Liver (tissue), 9 donors: ENCODE measurements around the gene DHDH. TPM values are rescaled to one million over a fixed set of nuclear protein-coding genes. Genes with fewer than 3 reads are reported as not detected.
"Not testable (repeated sequence)": the region's sequence is repeated elsewhere in the genome, so short reads cannot be mapped to it uniquely, and the experiment has no call there.

Experiments used
- DNase-seq: peaks from one replicate; pipeline ENCODE4 v3.0.0-alpha.2; 2017; ENCODE audit warnings: low spot score
- H3K27ac ChIP-seq, 2 donors: one replicate each; pipeline ENCODE4 v1.7.0; 2013; ENCODE audit warnings: inconsistent platforms in 2 of 2, low read length in 2 of 2, control low read depth in 1 of 2, low read depth in 1 of 2, mild to moderate bottlenecking in 1 of 2
- H3K27me3 ChIP-seq, 4 donors: one replicate each; pipeline versions ENCODE4 v1.6.1 to v1.7.0; 2013; ENCODE audit warnings: low read length in 3 of 4, inconsistent platforms in 1 of 4, mild to moderate bottlenecking in 1 of 4, moderate library complexity in 1 of 4; ENCODE audit not compliant: control insufficient read depth in 4 of 4, insufficient read depth in 4 of 4
- H3K36me3 ChIP-seq, 4 donors: one replicate each; pipeline versions ENCODE4 v1.6.1 to v1.7.0; 2013; ENCODE audit warnings: low read length in 3 of 4, mild to moderate bottlenecking in 3 of 4, low read depth in 1 of 4, moderate library complexity in 1 of 4; ENCODE audit not compliant: control insufficient read depth in 4 of 4, insufficient read depth in 3 of 4
- H3K4me1 ChIP-seq, 4 donors: one replicate each; pipeline versions ENCODE4 v1.6.1 to v1.7.0; 2013; ENCODE audit warnings: low read length in 3 of 4, mild to moderate bottlenecking in 3 of 4, moderate library complexity in 1 of 4; ENCODE audit not compliant: control insufficient read depth in 4 of 4, insufficient read depth in 4 of 4
- H3K4me3 ChIP-seq, 3 donors: one replicate each; pipeline versions ENCODE4 v1.6.1 to v1.7.0; 2013; ENCODE audit warnings: low read length in 3 of 3, control low read depth in 1 of 3, low read depth in 1 of 3, mild to moderate bottlenecking in 1 of 3
- H3K9ac ChIP-seq, 2 donors: one replicate each; pipeline ENCODE4 v1.7.0; 2013; ENCODE audit warnings: low read length in 2 of 2, mild to moderate bottlenecking in 2 of 2, moderate library complexity in 2 of 2, control low read depth in 1 of 2, low read depth in 1 of 2
- H3K9me3 ChIP-seq, 4 donors: one replicate each; pipeline versions ENCODE4 v1.6.1 to v1.7.0; 2013; ENCODE audit warnings: low read length in 3 of 4; ENCODE audit not compliant: control insufficient read depth in 4 of 4
- EGR1 ChIP-seq, 2 donors: IDR thresholded peaks; 2 replicates each; pipeline ENCODE4 v1.6.1; 2016 to 2018; ENCODE audit warnings: antibody characterized with exemption in 2 of 2, low read depth in 2 of 2
- FOXA1 ChIP-seq: IDR thresholded peaks from 2 replicates; pipeline ENCODE4 v1.6.1; 2016; ENCODE audit warnings: antibody characterized with exemption
- FOXA2 ChIP-seq: IDR thresholded peaks from 2 replicates; pipeline ENCODE4 v1.6.1; 2016; ENCODE audit warnings: antibody characterized with exemption
- GABPA ChIP-seq, 2 donors: IDR thresholded peaks in 1 of 2; conservative IDR thresholded peaks in 1 of 2; 2 replicates each; pipeline ENCODE4 v1.6.1; 2016; ENCODE audit warnings: antibody characterized with exemption in 2 of 2, mild to moderate bottlenecking in 1 of 2, moderate library complexity in 1 of 2
- HNF4A ChIP-seq, 2 donors: conservative IDR thresholded peaks; 2 replicates each; pipeline ENCODE4 v1.6.1; 2016; ENCODE audit warnings: antibody characterized with exemption in 2 of 2, mild to moderate bottlenecking in 2 of 2
- HNF4G ChIP-seq: IDR thresholded peaks from 2 replicates; pipeline ENCODE4 v1.6.1; 2016; ENCODE audit warnings: antibody characterized with exemption
- JUND ChIP-seq, 2 donors: IDR thresholded peaks; 2 replicates each; pipeline ENCODE4 v1.6.1; 2016; ENCODE audit warnings: antibody characterized with exemption in 2 of 2
- NR2F2 ChIP-seq: IDR thresholded peaks from 2 replicates; pipeline ENCODE4 v1.6.1; 2016; ENCODE audit warnings: antibody characterized with exemption
- RAD21 ChIP-seq, 2 donors: IDR thresholded peaks; 2 replicates each; pipeline ENCODE4 v1.6.1; 2016; ENCODE audit warnings: antibody characterized with exemption in 2 of 2, mild to moderate bottlenecking in 2 of 2
- RXRA ChIP-seq, 2 donors: IDR thresholded peaks; 2 replicates each; pipeline ENCODE4 v1.6.1; 2017 to 2018; ENCODE audit warnings: antibody characterized with exemption in 2 of 2, mild to moderate bottlenecking in 1 of 2
- SP1 ChIP-seq: IDR thresholded peaks from 2 replicates; pipeline ENCODE4 v1.6.1; 2018; ENCODE audit warnings: antibody characterized with exemption, mild to moderate bottlenecking
- TAF1 ChIP-seq: conservative IDR thresholded peaks from 2 replicates; pipeline ENCODE4 v1.6.1; 2016; ENCODE audit warnings: antibody characterized with exemption, mild to moderate bottlenecking
- YY1 ChIP-seq: IDR thresholded peaks from 2 replicates; pipeline ENCODE4 v1.6.1; 2016; ENCODE audit warnings: antibody characterized with exemption, mild to moderate bottlenecking
- WGBS: extraction: QIAGEN DNeasy Blood & Tissue Kit; methylation state at CpG from one replicate; pipeline ENCODE4 v1.1.7; 2013; 5-methylcytosine and 5-hydroxymethylcytosine counted together
- polyA plus RNA-seq, 2 donors: library from polyadenylated mRNA; stranded (reverse) in 1 of 2; unstranded in 1 of 2; fragments of 200-250 nt in 1 of 2; fragments of >200 nt in 1 of 2; fragmentation: Nextera tagmentation in 1 of 2; extraction: Ambion mirVana in 1 of 2; gene quantifications; one replicate each; pipeline versions ENCODE4 v1.2.1 to v1.2.3, GENCODE V29; 2013 to 2015
- total RNA-seq, 2 donors: library from RNA; depleted of rRNA; stranded (reverse); fragments of >200 nt; gene quantifications; one replicate each; pipeline ENCODE4 v1.2.3, GENCODE V29; 2014
- TF ChIP-seq, protein P1 (sequence below): IDR thresholded peaks from 2 replicates; pipeline ENCODE4 v1.6.1; 2016; ENCODE audit warnings: antibody characterized with exemption, mild to moderate bottlenecking
- TF ChIP-seq, protein P2 (sequence below): fragments of 150-350 bp; IDR thresholded peaks from 2 replicates; pipeline ENCODE4 v1.5.1; 2017; ENCODE audit warnings: improper control_type of control experiment, low read depth, low read length; ENCODE audit not compliant: missing input control
- TF ChIP-seq, protein P3 (sequence below): IDR thresholded peaks from 2 replicates; pipeline ENCODE4 v1.6.1; 2016; ENCODE audit warnings: antibody characterized with exemption
- TF ChIP-seq, protein P4 (sequence below): IDR thresholded peaks from 2 replicates; pipeline ENCODE4 v1.6.1; 2016; ENCODE audit warnings: antibody characterized with exemption
- TF ChIP-seq, protein P5 (sequence below): IDR thresholded peaks from 2 replicates; pipeline ENCODE4 v1.6.1; 2016; ENCODE audit warnings: antibody characterized with exemption
- donor health status: healthy.
- donor health status: healthy.
- donor health status: healthy.
- donor health status: healthy.
- donor health status: healthy.

DHDH gene
- total and polyA plus RNA-seq, 4 donors: 0.16 to 1.3 TPM; not detected in 2

DNA sequence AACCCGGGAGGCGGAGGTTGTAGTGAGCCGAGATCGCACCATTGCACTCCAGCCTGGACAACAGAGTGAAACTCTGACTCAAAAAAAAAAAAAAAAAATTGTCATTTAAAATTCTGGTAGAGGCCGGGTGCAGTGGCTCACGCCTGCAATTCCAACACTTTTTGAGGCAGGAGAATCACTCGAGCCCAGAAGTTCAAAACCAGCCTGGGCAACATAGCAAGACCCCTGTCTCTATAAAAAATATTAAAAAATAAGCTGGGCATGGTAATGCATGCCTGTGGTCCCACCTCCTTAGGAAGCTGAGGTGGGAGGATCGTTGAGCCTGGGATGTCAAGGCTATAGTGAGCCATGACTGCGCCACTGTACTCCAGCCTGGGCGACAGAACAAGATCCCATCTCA, 27.2 kb upstream of the DHDH start:
- no peaks in the 10 kb centered on the region for H3K27me3 ChIP-seq
- H3K27ac ChIP-seq: peak overlapping the region in 1 of 2 donors; percentile 65
- H3K4me3 ChIP-seq: no peak overlapping the region
- 95% methylated on average over 10 of the region's 10 CpGs for WGBS
- H3K9me3 ChIP-seq: no peaks in the 10 kb centered on the region
- no peak for DNase-seq
- H3K9ac ChIP-seq: no peak overlapping the region
- peaks cover 0 to 22% (median 17%) of the 10 kb centered on the region in 4 donors for H3K36me3 ChIP-seq
- TF ChIP-seq RXRA (IDR thresholded peaks at IDR 0.05): no peak
- TF ChIP-seq TAF1: no peak
- no peak for TF ChIP-seq YY1
- TF ChIP-seq FOXA1: no peak
- TF ChIP-seq RAD21 (IDR thresholded peaks at IDR 0.05): no peak
- no peak for TF ChIP-seq EGR1 (IDR thresholded peaks at IDR 0.05; ENCODE audit: low read depth in 2 of 2)
- no peak for TF ChIP-seq JUND (IDR thresholded peaks at IDR 0.05)
- TF ChIP-seq HNF4G: no peak
- TF ChIP-seq SP1: no peak
- TF ChIP-seq GABPA (IDR thresholded peaks at IDR 0.05 in 1 of 2, conservative IDR thresholded peaks at IDR 0.05 in 1 of 2): no peak
- H3K4me1 ChIP-seq: peaks cover 11 to 42% (median 26%) of the 10 kb centered on the region in 4 donors

DNA sequence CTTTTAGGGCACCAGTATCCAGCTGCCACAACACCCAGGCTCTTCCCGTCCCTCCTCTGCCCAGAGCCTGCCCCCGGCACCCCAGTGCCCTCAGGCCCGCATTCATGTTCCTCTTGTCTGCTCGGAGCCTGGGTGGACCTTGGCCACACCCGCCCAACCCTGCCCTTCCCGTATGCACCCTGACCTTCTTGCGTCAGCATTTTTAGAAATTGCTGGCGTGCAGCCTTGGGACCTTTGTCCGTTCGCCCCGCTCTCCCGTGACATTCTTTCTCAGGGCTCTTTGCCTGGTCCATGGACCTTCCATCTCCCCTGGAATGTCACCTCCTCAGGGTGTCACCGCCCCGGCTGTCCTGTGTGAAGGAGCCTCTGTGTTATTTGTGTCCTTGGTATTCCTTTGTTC, 25.8 kb upstream of the DHDH start:
- H3K4me3 ChIP-seq: no peak overlapping the region
- TF ChIP-seq TAF1 (no peak), NR2F2 (peak; percentile 97), RXRA (IDR thresholded peaks at IDR 0.05) (peak; percentile 95 to 97), JUND (IDR thresholded peaks at IDR 0.05) (peak; percentile 68 to 84), FOXA1 (peak; percentile 77), RAD21 (IDR thresholded peaks at IDR 0.05) (peak; percentile 29 to 59), GABPA (IDR thresholded peaks at IDR 0.05 in 1 of 2, conservative IDR thresholded peaks at IDR 0.05 in 1 of 2) (peak in 1 of 2 donors; percentile 49), EGR1 (IDR thresholded peaks at IDR 0.05; ENCODE audit: low read depth in 2 of 2) (peak in 1 of 2 donors; percentile 86), HNF4G (peak; percentile 98), FOXA2 (peak; percentile 67), HNF4A (conservative IDR thresholded peaks at IDR 0.05) (peak; percentile 99), YY1 (peak; percentile 93), SP1 (peak; percentile 96)
- TF ChIP-seq, protein P1, sequence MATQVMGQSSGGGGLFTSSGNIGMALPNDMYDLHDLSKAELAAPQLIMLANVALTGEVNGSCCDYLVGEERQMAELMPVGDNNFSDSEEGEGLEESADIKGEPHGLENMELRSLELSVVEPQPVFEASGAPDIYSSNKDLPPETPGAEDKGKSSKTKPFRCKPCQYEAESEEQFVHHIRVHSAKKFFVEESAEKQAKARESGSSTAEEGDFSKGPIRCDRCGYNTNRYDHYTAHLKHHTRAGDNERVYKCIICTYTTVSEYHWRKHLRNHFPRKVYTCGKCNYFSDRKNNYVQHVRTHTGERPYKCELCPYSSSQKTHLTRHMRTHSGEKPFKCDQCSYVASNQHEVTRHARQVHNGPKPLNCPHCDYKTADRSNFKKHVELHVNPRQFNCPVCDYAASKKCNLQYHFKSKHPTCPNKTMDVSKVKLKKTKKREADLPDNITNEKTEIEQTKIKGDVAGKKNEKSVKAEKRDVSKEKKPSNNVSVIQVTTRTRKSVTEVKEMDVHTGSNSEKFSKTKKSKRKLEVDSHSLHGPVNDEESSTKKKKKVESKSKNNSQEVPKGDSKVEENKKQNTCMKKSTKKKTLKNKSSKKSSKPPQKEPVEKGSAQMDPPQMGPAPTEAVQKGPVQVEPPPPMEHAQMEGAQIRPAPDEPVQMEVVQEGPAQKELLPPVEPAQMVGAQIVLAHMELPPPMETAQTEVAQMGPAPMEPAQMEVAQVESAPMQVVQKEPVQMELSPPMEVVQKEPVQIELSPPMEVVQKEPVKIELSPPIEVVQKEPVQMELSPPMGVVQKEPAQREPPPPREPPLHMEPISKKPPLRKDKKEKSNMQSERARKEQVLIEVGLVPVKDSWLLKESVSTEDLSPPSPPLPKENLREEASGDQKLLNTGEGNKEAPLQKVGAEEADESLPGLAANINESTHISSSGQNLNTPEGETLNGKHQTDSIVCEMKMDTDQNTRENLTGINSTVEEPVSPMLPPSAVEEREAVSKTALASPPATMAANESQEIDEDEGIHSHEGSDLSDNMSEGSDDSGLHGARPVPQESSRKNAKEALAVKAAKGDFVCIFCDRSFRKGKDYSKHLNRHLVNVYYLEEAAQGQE: peak; percentile 72
- TF ChIP-seq, protein P2, sequence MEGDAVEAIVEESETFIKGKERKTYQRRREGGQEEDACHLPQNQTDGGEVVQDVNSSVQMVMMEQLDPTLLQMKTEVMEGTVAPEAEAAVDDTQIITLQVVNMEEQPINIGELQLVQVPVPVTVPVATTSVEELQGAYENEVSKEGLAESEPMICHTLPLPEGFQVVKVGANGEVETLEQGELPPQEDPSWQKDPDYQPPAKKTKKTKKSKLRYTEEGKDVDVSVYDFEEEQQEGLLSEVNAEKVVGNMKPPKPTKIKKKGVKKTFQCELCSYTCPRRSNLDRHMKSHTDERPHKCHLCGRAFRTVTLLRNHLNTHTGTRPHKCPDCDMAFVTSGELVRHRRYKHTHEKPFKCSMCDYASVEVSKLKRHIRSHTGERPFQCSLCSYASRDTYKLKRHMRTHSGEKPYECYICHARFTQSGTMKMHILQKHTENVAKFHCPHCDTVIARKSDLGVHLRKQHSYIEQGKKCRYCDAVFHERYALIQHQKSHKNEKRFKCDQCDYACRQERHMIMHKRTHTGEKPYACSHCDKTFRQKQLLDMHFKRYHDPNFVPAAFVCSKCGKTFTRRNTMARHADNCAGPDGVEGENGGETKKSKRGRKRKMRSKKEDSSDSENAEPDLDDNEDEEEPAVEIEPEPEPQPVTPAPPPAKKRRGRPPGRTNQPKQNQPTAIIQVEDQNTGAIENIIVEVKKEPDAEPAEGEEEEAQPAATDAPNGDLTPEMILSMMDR: no peak
- TF ChIP-seq, protein P3, sequence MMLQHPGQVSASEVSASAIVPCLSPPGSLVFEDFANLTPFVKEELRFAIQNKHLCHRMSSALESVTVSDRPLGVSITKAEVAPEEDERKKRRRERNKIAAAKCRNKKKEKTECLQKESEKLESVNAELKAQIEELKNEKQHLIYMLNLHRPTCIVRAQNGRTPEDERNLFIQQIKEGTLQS: peak; percentile 97
- TF ChIP-seq, protein P4, sequence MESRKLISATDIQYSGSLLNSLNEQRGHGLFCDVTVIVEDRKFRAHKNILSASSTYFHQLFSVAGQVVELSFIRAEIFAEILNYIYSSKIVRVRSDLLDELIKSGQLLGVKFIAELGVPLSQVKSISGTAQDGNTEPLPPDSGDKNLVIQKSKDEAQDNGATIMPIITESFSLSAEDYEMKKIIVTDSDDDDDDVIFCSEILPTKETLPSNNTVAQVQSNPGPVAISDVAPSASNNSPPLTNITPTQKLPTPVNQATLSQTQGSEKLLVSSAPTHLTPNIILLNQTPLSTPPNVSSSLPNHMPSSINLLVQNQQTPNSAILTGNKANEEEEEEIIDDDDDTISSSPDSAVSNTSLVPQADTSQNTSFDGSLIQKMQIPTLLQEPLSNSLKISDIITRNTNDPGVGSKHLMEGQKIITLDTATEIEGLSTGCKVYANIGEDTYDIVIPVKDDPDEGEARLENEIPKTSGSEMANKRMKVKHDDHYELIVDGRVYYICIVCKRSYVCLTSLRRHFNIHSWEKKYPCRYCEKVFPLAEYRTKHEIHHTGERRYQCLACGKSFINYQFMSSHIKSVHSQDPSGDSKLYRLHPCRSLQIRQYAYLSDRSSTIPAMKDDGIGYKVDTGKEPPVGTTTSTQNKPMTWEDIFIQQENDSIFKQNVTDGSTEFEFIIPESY: peak; percentile 88
- TF ChIP-seq, protein P5, sequence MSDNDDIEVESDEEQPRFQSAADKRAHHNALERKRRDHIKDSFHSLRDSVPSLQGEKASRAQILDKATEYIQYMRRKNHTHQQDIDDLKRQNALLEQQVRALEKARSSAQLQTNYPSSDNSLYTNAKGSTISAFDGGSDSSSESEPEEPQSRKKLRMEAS: peak; percentile 96
- H3K9me3 ChIP-seq: no peaks in the 10 kb centered on the region
- WGBS: 27% methylated on average over 14 of the region's 14 CpGs
- peak overlapping the region; percentile 71 to 84 for H3K27ac ChIP-seq
- H3K4me1 ChIP-seq: peaks cover 6 to 34% (median 19%) of the 10 kb centered on the region in 4 donors
- peak; percentile 72 for DNase-seq
- H3K36me3 ChIP-seq: peaks cover 4 to 32% (median 25%) of the 10 kb centered on the region in 4 donors
- no peaks in the 10 kb centered on the region for H3K27me3 ChIP-seq
- no peak overlapping the region for H3K9ac ChIP-seq

DNA sequence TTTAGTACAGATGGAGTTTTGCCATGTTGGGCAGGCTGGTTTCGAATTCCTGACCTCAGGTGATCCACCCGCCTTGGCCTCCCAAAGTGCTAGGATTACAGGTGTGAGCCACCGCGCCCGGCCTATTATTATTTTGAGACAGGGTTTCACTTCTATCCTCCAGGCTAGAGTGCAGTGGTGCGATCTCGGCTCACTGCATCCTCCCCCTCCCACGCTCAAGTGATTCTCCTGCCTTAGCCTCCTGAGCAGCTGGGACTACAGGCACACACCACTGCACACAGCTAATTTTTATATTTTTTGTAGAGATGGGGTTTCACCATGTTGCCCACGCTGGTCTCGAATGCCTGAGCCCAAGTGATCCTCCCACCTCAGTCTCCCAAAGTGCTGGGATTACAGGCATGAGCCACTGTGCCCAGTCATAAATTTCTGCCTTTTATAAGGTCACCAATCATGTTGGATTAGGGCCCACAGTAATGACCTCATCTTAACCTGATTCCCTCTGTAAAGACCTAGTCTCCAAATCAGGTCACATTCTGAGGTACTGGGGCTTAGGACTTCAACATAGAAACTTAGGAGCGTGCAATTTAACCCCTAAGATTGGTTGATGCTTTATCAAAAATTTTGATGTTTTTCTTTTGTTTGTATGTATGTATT, 23.9 kb upstream of the DHDH start:
- H3K27me3 ChIP-seq, H3K9me3 ChIP-seq, H3K4me3 ChIP-seq, H3K27ac ChIP-seq, DNase-seq, H3K9ac ChIP-seq: not testable (repeated sequence)
- whole genome bisulfite sequencing: 97% methylated on average over 11 of the region's 11 CpGs
- H3K4me1 ChIP-seq: peaks cover 4 to 33% (median 19%) of the 10 kb centered on the region in 4 donors
- peaks cover 10 to 44% (median 38%) of the 10 kb centered on the region in 4 donors for H3K36me3 ChIP-seq
